C4-2B (cell line): Measurements from ENCODE around the gene SRM.
A peak's percentile ranks its signal among the peaks of the same experiment; 100 is the strongest.
"Not testable (repeated sequence)": the region's sequence is repeated elsewhere in the genome, so short reads cannot be mapped to it uniquely, and the experiment has no call there.

Source experiments
- H3K27ac ChIP-seq: fragments of 450-650 bp; 2 replicates; pipeline ENCODE4 v1.5.1; 2017
- CTCF ChIP-seq: fragments of 450-650 bp; conservative IDR thresholded peaks from 2 replicates; pipeline ENCODE4 v1.5.1; 2017; ENCODE audit warnings: mild to moderate bottlenecking
- ZFX ChIP-seq: fragments of 450-650 bp; IDR thresholded peaks from 2 replicates; pipeline ENCODE4 v1.6.1; 2017

The SRM gene

GRCh38 chr1:11042065-11042464, 17.8 kb downstream of the SRM start:
- no peak overlapping the region for H3K27ac ChIP-seq
- TF ChIP-seq CTCF (no peak), ZFX (no peak)

GRCh38 chr1:11041048-11041447, 18.8 kb downstream of the SRM start:
- TF ChIP-seq ZFX (no peak), CTCF (no peak)

GRCh38 chr1:11040105-11040429, 19.8 kb downstream of the SRM start:
- H3K27ac ChIP-seq, result not testable (repeated sequence)

More at GRCh38 chr1:11041048-11041447, 18.8 kb downstream of the SRM start:
- no peak overlapping the region for H3K27ac ChIP-seq

- TF ChIP-seq CTCF (no peak), ZFX (no peak)
- H3K27ac ChIP-seq, result no peak overlapping the region
These were observed 20.3 kb downstream of the SRM start for GRCh38 chr1:11039351-11040104.

- TF ChIP-seq CTCF (peak; percentile 99), ZFX (no peak)
- no peak overlapping the region for H3K27ac ChIP-seq
These were observed 22.1 kb downstream of the SRM start for GRCh38 chr1:11037740-11038182.

- not testable (repeated sequence) for H3K27ac ChIP-seq
These were observed 22.6 kb downstream of the SRM start for GRCh38 chr1:11037019-11037739.

GRCh38 chr1:11031624-11032262, 28.1 kb downstream of the SRM start:
- H3K27ac ChIP-seq, result no peak overlapping the region
- TF ChIP-seq CTCF, result no peak
- TF ChIP-seq ZFX, result no peak

- TF ChIP-seq CTCF, result no peak
- TF ChIP-seq ZFX, result no peak
These were observed 29.0 kb downstream of the SRM start for GRCh38 chr1:11030865-11031264.

More at GRCh38 chr1:11030865-11031264, 29.0 kb downstream of the SRM start:
- no peak overlapping the region for H3K27ac ChIP-seq
